Muscle of arm (tissue), 14 donors: ENCODE measurements around the gene STAG2. TPM values are rescaled to one million over a fixed set of nuclear protein-coding genes. Genes with fewer than 3 reads are reported as not detected.
"Not testable (repeated sequence)": the region's sequence is repeated elsewhere in the genome, so short reads cannot be mapped to it uniquely, and the experiment has no call there.

ENCODE experiments used
- DNase-seq: peaks from one replicate; pipeline ENCODE4 v3.0.0-alpha.2; 2013
- long read RNA-seq, 11 donors: transcript quantifications; one replicate each; lab custom pipeline, GENCODE V29; 2026
- polyA plus RNA-seq, 12 donors: library from polyadenylated mRNA; unstranded; fragments of 120-200 nt; gene quantifications; one replicate each; pipeline ENCODE4 v1.2.1, GENCODE V29; 2013; ENCODE audit not compliant: insufficient read length in 12 of 12

STAG2 gene
- 100 to 1,000 TPM in 1 of 12 donors, 10 to 100 TPM in 10, not detected in 1; 68.9 to 121 (median 88.2) TPM for polyA plus RNA-seq
- long read RNA-seq, donor 1, partial matches to known transcripts = 19 of 20 reads
- long read RNA-seq, donor 1, other reads (novel, unspliced or antisense) = 0 of 20 reads
- long read RNA-seq, donor 2, full-length matches to known transcripts = 1 of 6 reads
- long read RNA-seq, donor 2, partial matches to known transcripts = 5 of 6 reads
- long read RNA-seq, donor 2, other reads (novel, unspliced or antisense) = 0 of 6 reads
- long read RNA-seq, donor 3, full-length matches to known transcripts = 3 of 3 reads
- long read RNA-seq, donor 3, partial matches to known transcripts = 0 of 3 reads
- long read RNA-seq, donor 3, other reads (novel, unspliced or antisense) = 0 of 3 reads
- long read RNA-seq, donor 4, full-length matches to known transcripts = 2 of 2 reads
- long read RNA-seq, donor 4, partial matches to known transcripts = 0 of 2 reads
- long read RNA-seq, donor 4, other reads (novel, unspliced or antisense) = 0 of 2 reads
- long read RNA-seq, donor 5, full-length matches to known transcripts = 5 of 5 reads
- long read RNA-seq, donor 5, partial matches to known transcripts = 0 of 5 reads
- long read RNA-seq, donor 5, other reads (novel, unspliced or antisense) = 0 of 5 reads
- long read RNA-seq, donor 6, partial matches to known transcripts = 22 of 22 reads
- long read RNA-seq, donor 6, other reads (novel, unspliced or antisense) = 0 of 22 reads
- long read RNA-seq, donor 7 = 0 reads
- long read RNA-seq, donor 8, full-length matches to known transcripts = 2 of 2 reads
- long read RNA-seq, donor 8, partial matches to known transcripts = 0 of 2 reads
- long read RNA-seq, donor 8, other reads (novel, unspliced or antisense) = 0 of 2 reads
- long read RNA-seq, donor 9, partial matches to known transcripts = 0 of 1 reads
- long read RNA-seq, donor 9, other reads (novel, unspliced or antisense) = 0 of 1 reads
- long read RNA-seq, donor 10, partial matches to known transcripts = 0 of 3 reads
- long read RNA-seq, donor 10, other reads (novel, unspliced or antisense) = 0 of 3 reads
- long read RNA-seq, donor 11, full-length matches to known transcripts = 2 of 17 reads
- long read RNA-seq, donor 11, partial matches to known transcripts = 15 of 17 reads
- long read RNA-seq, donor 11, other reads (novel, unspliced or antisense) = 0 of 17 reads

DNA sequence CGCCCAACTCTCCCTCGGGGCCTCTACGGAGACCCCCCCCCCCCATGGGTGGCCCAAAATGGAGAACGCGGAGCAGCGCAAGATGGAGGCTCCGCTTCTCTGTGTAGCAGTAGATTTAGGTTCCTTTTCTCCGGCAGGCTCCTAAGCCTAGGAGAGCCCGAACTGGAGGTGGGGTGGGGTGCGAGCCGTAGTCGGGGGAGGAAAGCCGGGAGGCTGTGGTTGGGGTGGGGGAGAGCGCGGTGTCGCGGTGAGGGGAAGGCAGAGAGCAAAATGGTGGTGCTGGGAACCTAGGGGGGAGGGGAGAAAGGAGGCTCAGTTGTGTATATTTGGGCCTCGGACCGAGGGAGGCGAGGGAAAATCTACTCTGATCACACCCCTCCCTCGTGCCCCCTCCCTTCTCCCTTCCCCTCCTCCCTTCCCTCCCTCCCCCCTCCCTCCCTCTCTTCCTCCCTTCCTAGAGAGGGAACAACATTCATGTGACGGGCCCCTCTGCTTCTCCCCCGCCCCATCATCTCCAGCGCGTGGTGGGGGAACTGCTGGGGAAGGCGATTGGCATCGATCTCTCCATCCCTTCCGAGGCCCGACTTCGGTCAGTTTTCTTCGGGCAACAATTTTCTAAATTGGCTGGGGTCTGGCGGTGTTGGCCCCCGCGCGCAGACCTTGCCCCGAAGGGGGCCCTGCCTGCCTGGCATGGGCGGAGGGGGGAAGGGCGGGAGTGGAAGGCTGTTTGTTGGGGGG lies at the start of gene STAG2:
TSS of gene STAG2 (plus strand) at position 439 of the 738 bp plus-strand sequence. CDS start 60,922 bp downstream, outside the sequence.
- peak; percentile 88 for DNase-seq

DNA sequence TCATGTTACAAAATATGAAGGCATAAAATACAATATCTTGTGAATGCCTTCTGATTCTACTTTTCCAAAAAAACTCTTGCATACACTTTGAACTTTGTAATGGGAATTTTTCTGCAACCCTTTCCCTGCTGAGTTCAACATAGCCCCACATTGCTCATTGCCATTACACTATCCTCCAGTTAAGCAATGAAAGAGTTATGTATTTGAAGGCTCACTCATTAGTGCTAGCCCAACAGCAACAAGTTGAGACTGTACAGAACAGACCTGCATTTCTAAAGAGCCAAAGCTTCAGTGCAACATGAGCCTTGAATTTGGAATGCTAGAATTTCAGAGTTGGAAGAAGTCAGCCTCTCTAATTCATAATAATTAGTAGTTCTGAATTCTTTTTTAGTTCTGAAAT lies 44.4 kb upstream of the STAG2 start:
- DNase-seq = no peak

DNA sequence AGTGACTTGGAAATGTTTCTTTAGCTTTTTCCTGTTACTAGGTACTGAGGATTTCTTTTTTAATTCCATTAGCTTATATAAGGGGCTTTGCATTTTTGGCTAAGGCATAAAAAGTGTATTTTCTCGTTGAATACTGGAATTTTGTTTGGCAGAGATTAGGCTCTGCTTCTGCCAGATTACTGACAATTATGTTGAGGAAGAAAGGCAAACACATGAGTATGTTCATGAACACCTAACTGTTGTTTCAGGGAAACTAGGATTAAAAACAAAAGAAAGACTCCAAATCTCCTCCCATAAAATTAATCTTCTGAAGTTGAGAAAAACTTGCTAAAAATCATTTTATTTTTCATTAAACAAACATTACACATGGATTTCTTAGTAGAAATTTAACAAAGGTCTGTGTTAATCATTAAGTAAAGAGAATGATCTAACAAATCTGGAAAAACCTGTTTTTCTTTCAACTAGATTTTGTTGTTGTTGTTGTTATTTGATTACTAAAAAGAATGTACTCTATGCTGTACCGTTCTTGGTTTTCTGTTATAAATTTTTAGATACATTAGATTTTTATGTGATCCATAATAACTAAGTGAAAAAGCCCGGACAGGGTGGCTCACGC lies 43.3 kb upstream of the STAG2 start:
- DNase-seq = no peak

- DNase-seq = no peak
Observed at GRCh38 chrX:123920105-123920785, 41.3 kb upstream of the STAG2 start.

DNA sequence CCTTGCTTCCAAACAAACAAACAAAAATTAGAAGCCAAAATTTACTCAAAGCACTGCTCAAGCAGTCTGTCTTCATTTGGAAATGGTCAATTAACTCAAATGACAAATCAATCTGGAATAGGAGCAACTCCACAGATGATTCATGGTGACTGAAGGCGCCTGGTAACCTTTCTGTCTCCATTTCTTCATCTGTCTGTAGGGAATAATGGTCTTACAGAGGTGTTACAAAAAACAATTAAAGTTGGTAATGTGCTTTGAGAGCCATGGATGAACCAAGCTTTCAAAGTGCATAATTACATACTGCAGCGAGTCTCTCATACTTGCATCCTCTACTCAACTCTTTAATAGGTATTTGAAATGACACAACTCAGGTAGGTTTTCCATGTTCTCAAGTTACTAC lies 38.3 kb upstream of the STAG2 start:
- no peak for DNase-seq

GRCh38 chrX:123924186-123924585 lies 37.3 kb upstream of the STAG2 start:
- DNase-seq = no peak

GRCh38 chrX:123927845-123928244 lies 33.7 kb upstream of the STAG2 start:
- DNase-seq = no peak

DNA sequence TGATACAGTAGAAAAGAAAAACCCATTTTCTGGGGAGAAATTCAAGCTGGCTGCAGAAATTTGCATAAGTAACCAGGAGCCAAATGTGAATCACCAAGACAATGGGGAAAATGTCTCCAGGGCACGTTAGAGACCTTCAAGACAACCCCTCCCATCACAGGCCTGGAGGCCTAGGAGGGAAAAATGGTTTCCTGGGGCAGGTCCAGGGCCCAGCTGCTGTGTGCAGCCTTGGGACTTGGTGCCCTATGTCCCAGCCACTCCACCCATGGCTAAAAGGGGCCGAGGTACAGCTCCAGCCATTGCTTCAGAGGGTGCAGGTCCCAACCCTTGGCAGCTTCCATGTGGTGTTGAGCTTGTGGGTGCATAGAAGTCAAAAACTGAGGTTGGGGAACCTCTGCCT lies 29.5 kb upstream of the STAG2 start:
- DNase-seq = not testable (repeated sequence)

DNA sequence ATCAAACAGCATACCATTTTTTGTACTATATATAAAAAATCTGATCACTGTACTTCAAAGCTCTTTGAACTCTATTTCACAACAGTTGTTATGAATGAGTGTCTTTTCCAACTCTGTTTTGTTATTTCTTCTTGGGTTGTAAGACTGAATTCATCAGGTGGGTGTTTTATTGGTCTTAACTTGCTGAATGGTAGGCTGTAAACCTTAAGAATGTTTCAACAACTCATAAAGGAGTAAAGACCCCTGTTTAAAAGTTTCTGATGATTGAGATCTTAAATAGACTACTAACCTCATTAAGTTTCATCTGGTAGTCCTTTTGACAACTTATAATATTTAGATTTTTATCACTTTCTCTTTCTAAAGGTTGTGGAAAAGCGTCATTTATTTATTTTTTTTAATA lies 18.4 kb upstream of the STAG2 start:
- no peak for DNase-seq

GRCh38 chrX:123943488-123943887 lies 18.0 kb upstream of the STAG2 start:
- no peak for DNase-seq

- DNase-seq = no peak
Observed at GRCh38 chrX:123949846-123950245, 11.7 kb upstream of the STAG2 start.

DNA sequence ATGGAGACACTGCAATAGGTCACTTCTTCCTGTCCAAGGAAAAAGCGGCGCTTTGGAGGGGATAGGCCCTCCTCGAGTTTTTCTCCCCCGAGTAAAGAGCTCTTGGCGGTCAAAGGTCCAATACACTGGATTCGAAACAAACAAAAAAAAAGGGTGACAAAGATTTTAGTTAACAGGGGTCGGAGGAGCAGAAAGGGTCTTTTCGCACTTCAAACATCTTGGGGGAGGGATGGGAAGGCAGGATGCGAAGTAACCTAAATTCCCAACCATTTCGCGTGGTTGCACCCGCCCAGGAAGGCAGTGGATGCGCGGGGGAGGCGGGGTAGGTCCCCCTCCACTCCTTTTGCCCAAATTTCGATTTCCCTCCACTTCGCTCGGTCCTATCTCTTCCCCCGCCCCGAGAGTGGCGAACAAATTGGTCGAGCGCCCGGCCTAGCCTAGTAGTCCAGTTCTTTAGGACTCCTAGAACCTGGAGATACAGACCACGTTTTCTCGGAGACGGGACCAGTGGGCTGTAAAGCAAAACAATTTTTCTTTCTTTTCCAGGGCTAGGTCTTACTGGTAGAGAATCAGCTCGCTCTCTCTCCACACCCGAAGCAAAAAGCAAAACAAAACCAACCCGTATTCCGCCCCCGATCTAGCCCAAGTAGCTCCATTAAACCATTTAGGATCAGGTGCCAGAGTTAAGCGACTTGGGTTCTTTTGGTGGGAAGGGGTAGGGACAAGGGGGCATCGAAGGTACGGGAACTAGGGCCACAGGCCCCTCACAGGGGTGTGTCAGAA lies 2.0 kb upstream of the STAG2 start:
- DNase-seq = peak; percentile 33

DNA sequence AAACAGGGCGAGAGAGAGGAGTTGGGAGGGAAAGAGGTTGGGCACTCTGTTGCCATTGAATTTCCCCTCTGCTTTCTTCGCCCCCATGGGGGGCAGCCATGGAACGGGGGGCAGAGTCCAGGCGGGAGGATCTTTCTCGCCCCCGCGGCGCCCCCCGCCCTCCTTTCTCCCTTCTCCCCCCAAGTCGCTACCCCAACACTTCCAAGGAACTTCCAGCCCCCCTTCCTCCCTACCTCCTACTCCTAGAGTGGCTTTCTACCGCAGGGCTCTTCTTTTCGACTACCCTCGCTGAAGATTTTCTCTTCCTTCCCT lies 594 bp upstream of the STAG2 start:
- no peak for DNase-seq

DNA sequence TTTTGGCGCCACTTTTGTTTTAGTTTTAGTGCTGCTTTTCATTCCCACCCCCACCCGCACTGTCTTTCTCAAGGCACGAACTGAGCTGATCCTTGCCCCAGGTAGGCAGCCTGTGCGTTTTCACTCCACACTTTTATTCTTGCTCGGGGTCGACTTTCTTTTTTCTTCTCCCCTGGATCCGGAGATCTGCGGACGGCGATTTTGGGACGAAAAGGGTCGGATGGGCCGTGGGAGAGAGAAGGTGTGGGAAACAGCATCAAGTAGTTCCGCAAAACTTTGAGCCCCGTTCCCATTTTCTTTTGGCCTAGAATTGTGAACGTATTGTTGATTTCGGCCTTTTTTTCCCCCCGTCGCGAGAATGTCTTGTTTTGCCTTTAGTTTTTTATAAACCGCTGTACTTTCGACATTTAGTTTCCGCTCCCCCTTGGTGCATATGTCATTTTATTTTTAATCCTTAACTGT lies 531 bp downstream of the STAG2 start:
- no peak for DNase-seq

GRCh38 chrX:123962794-123963373 lies 1.4 kb downstream of the STAG2 start:
- DNase-seq = peak; percentile 93

GRCh38 chrX:123964156-123964834 lies 2.8 kb downstream of the STAG2 start:
- DNase-seq = no peak

DNA sequence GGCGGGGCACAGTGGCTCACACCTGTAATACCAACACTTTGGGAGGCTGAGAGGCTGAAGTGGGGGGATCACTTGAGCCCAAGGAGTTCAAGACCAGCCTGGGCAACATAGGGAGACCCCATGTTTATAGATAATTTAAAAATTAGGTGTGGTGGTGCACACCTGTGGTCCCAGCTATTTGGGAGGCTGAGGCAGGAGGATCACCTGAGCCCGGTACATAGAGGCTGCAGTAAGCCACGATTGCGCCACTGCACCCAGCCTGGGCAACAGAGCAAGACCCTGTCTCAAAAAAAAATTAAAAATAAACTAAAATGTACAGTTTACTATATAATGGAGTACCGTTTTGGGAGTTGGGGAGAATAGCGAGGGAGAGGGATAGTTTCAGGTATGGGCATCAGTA lies 4.2 kb downstream of the STAG2 start:
- DNase-seq = no peak

DNA sequence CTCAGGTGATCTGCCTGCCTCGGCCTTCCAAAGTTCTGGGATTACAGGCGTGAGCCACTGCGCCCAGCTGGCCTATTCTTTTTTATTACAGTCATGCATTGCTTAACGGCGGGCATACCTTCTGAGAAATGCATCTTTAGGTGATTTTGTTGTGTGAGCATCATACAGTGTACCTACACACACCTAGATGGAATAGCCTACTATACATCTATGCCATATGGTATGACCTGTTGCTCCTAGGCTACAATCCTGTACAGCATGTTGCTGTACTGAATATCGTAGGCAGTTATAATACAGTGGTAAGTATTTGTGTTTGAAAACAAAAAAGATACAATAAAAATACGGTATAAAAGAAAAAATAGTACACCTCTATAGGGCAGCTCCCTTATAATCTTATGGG lies 6.0 kb downstream of the STAG2 start:
- DNase-seq = no peak
